AG09309 (cell line): ENCODE data around the gene SAMM50.
A peak's percentile ranks its signal among the peaks of the same experiment; 100 is the strongest.

Experiments
- DNase-seq: peaks from one replicate; pipeline ENCODE4 v3.0.0-alpha.2; 2010; ENCODE audit warnings: low read depth
- H3K4me3 ChIP-seq: 2 replicates; pipeline ENCODE4 v1.5.1; 2011; ENCODE audit warnings: mild to moderate bottlenecking, low read depth, low read length, moderate library complexity; ENCODE audit not compliant: control insufficient read depth
- TF ChIP-seq, protein P1 (sequence below): IDR thresholded peaks from 2 replicates; pipeline ENCODE4 v1.5.1; 2011; ENCODE audit warnings: mild to moderate bottlenecking, low read depth, low read length, inconsistent platforms; ENCODE audit not compliant: insufficient read depth, control insufficient read depth; ENCODE audit errors: missing control alignments

The SAMM50 gene

DNA sequence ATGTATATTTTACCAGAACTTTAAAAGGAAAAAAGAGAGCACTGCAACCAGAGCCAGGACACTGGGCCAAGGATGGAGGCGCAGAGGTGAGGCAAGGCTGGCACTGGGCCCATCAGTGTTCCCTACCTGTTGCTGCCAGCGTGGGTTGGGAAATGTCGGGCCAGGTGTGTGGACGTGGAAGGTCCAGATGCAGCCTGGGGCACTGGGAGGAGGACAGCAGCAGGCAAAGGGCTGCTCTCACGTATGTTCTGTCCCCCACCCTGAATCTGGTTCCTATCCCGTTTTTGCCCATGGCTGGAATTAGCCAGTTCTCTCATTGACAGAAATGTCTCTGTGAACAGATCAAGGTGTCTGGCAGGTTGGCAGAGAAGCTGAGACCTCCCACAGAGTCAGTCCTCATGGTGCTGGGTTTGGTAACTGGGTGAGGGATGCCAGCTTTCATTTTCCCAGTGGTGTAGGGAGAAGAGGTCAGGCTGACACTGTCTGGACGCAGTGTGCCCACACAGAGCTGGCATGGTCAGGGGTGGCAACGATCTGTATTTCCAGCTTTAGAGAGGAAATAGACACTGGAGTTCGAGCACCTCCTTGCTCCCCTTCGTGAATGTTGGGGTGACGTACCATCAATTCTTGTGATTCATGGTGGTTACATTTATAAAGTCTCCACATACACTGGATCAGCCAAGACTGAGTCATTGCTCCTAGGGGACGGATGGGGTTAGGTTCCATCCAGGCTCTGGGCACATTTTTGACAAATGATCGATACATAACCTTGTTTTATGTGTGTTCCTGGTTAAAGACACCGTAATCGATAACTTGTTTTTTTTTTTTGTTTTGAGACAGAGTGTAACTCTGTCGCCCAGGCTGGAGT is 35.9 kb upstream of the SAMM50 start:
- no peak for DNase-seq
- TF ChIP-seq, protein P1, sequence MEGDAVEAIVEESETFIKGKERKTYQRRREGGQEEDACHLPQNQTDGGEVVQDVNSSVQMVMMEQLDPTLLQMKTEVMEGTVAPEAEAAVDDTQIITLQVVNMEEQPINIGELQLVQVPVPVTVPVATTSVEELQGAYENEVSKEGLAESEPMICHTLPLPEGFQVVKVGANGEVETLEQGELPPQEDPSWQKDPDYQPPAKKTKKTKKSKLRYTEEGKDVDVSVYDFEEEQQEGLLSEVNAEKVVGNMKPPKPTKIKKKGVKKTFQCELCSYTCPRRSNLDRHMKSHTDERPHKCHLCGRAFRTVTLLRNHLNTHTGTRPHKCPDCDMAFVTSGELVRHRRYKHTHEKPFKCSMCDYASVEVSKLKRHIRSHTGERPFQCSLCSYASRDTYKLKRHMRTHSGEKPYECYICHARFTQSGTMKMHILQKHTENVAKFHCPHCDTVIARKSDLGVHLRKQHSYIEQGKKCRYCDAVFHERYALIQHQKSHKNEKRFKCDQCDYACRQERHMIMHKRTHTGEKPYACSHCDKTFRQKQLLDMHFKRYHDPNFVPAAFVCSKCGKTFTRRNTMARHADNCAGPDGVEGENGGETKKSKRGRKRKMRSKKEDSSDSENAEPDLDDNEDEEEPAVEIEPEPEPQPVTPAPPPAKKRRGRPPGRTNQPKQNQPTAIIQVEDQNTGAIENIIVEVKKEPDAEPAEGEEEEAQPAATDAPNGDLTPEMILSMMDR = no peak
- H3K4me3 ChIP-seq = no peak overlapping the region

DNA sequence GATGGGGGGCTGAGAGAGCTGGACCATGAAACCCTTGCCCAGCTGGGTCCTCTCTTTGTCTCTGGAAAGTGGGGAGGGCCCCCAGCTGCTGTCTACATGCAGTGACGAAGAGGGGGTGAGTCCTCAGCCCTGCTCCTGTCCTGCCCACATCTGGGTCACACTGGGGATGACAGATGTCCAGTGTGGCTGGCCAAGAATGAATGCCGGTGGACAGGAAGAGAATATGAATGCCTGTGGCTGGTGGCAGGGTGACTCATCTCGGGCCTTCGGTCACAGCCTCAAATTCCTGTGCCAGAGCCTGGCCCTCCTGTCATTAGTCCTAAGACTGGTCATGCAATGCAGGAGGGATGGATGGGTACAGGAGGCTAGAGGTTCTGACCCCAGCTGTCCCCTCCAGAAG is 33.9 kb upstream of the SAMM50 start:
- no peak overlapping the region for H3K4me3 ChIP-seq
- no peak for DNase-seq
- TF ChIP-seq, protein P1 = no peak

DNA sequence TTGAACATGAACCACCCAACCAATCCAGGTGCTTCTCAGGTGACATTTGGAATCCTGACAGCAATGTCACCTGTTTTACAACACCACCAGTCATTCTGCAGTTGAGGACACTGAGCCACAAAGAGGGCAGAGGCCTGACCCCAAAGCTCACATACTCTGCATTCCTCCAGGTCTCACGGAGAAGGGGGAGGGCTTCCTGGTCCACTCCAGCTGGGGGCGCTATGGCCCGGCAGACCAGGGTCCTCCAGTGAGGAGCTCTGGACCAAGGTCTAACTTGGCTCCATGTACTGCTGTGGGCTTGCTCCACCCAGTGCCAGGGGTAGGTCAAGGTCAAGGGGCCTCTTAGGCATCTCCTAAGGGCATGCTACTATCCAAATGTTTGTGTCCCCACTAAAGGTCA is 33.1 kb upstream of the SAMM50 start:
- no peak for DNase-seq
- no peak overlapping the region for H3K4me3 ChIP-seq
- TF ChIP-seq, protein P1 = no peak

DNA sequence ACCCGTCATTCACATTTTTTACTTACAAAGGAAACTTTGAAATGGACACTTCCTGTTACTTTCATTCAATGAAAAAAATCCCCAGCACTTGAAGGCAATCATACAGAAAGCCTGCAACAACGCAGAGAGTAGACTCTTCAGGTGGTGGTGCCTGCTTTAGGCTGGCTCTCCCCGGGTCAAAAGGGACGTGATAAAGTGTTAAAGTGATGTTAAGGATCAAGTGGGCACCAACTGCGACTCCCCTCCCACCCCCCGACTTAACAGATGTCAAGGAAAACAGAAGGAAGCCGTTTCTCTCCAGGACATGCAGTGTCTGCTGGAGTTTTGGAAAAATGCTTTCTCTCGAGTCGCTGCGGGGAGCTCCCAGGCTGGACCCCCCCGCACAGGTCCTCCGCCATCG is 32.1 kb upstream of the SAMM50 start:
- H3K4me3 ChIP-seq = peak overlapping the region; percentile 46
- TF ChIP-seq, protein P1 = no peak
- DNase-seq = no peak

DNA sequence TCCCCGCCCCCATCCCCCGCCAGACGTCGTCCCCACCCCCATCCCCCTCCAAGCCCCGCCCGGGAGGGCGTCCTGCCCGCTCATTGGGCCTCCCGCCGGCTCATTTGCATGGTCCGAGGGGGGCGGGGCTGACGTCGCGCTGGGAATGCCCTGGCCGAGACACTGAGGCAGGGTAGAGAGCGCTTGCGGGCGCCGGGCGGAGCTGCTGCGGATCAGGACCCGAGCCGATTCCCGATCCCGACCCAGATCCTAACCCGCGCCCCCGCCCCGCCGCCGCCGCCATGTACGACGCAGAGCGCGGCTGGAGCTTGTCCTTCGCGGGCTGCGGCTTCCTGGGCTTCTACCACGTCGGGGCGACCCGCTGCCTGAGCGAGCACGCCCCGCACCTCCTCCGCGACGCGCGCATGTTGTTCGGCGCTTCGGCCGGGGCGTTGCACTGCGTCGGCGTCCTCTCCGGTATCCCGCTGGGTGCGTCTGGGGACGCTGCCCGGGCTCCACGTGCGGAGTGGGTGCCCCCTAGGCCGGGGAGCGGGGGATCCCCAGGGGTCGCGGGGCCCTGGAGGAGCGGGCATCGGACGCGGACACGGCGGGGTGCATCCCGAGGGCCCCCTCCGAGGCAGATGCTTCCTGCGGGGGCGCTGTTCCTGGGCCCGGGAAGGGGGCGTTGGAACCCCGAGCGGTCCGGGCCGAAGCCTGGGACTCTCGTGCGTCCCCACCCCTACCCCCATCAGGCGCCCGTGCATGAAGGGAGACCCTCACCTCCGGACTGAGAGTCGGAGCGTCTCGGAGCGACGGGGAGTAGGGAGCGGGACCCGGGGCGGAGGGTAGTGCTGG is 31.4 kb upstream of the SAMM50 start, which contains the start of gene PNPLA3:
Gene PNPLA3, plus strand, starts transcription at position 175 of the 834 bp plus-strand sequence. Its CDS starts 107 bp downstream, at position 282.
- no peak for DNase-seq
- TF ChIP-seq, protein P1 = peak; percentile 30
- H3K4me3 ChIP-seq = peak within 1 kb of the TSS; percentile 46

DNA sequence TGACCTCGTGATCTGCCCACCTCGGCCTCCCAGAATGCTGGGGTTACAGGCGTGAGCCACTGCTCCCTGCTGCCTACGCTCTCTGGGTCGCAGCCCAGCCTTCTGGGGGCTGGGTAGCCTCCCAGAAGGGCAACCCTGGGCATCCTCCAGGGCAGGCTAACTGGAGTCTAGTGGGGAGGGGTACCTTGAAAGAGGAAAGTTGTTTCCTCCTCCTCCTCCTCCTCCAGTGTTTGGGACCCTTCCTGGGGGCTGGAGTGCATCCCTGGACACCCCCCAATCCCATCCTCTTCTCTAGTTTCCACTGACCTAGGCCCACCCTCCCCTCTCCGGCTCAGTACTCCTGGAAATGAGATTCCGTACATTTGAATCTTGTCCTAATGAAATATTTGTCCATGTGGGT is 30.4 kb upstream of the SAMM50 start:
- no peak overlapping the region for H3K4me3 ChIP-seq

More for the DNA sequence above, 30.4 kb upstream of the SAMM50 start:
- TF ChIP-seq, protein P1 = no peak
- DNase-seq = no peak
